Measurements from ENCODE around the gene TNP1.

Gene TNP1

GRCh38 chr2:216860426-216861137 lies 718 bp upstream of the TNP1 start:
- Histone ChIP-seq H3K27me3 (no peaks in the 10 kb centered on the region), H3K9me3 (no peaks in the 10 kb centered on the region), H3K4me3 (ENCODE audit: low read depth in 1 of 2, low read length in 1 of 2) (no peak overlapping the region), H3K27ac (no peak overlapping the region), H3K4me1 (ENCODE audit: control insufficient read depth in 1 of 2, insufficient read depth in 1 of 2, low read depth in 1 of 2, low read length in 1 of 2) (no peaks in the 10 kb centered on the region), H3K36me3 (no peaks in the 10 kb centered on the region)
- no peak for TF ChIP-seq CTCF (IDR thresholded peaks at IDR 0.05)

- TF ChIP-seq CTCF (IDR thresholded peaks at IDR 0.05): no peak
- H3K36me3 ChIP-seq: no peaks in the 10 kb centered on the region
Observed at GRCh38 chr2:216858312-216858711, 1.6 kb downstream of the TNP1 start.

GRCh38 chr2:216857131-216857550 lies 2.7 kb downstream of the TNP1 start:
- H3K27me3 ChIP-seq: no peaks in the 10 kb centered on the region
- H3K4me1 ChIP-seq (ENCODE audit: control insufficient read depth in 1 of 2, insufficient read depth in 1 of 2, low read depth in 1 of 2, low read length in 1 of 2): no peaks in the 10 kb centered on the region
- H3K9me3 ChIP-seq: no peaks in the 10 kb centered on the region
- no peaks in the 10 kb centered on the region for H3K36me3 ChIP-seq
- no peak overlapping the region for H3K27ac ChIP-seq
- no peak overlapping the region for H3K4me3 ChIP-seq (ENCODE audit: low read depth in 1 of 2, low read length in 1 of 2)
- TF ChIP-seq CTCF (IDR thresholded peaks at IDR 0.05): no peak

More at GRCh38 chr2:216858312-216858711, 1.6 kb downstream of the TNP1 start:
- Histone ChIP-seq H3K4me3 (ENCODE audit: low read depth in 1 of 2, low read length in 1 of 2) (no peak overlapping the region), H3K4me1 (ENCODE audit: control insufficient read depth in 1 of 2, insufficient read depth in 1 of 2, low read depth in 1 of 2, low read length in 1 of 2) (no peaks in the 10 kb centered on the region), H3K9me3 (no peaks in the 10 kb centered on the region), H3K27ac (no peak overlapping the region), H3K27me3 (no peaks in the 10 kb centered on the region)

GRCh38 chr2:216856406-216857065 lies 3.3 kb downstream of the TNP1 start:
- Histone ChIP-seq H3K9me3 (no peaks in the 10 kb centered on the region), H3K27me3 (no peaks in the 10 kb centered on the region), H3K36me3 (no peaks in the 10 kb centered on the region), H3K27ac (no peak overlapping the region), H3K4me3 (ENCODE audit: low read depth in 1 of 2, low read length in 1 of 2) (no peak overlapping the region), H3K4me1 (ENCODE audit: control insufficient read depth in 1 of 2, insufficient read depth in 1 of 2, low read depth in 1 of 2, low read length in 1 of 2) (no peaks in the 10 kb centered on the region)
- TF ChIP-seq CTCF (IDR thresholded peaks at IDR 0.05): no peak

- no peaks in the 10 kb centered on the region for H3K36me3 ChIP-seq
- no peak overlapping the region for H3K27ac ChIP-seq
- H3K4me1 ChIP-seq (ENCODE audit: control insufficient read depth in 1 of 2, insufficient read depth in 1 of 2, low read depth in 1 of 2, low read length in 1 of 2): no peaks in the 10 kb centered on the region
- H3K27me3 ChIP-seq: no peaks in the 10 kb centered on the region
- H3K4me3 ChIP-seq (ENCODE audit: low read depth in 1 of 2, low read length in 1 of 2): no peak overlapping the region
- no peak for TF ChIP-seq CTCF (IDR thresholded peaks at IDR 0.05)
- no peaks in the 10 kb centered on the region for H3K9me3 ChIP-seq
Observed at GRCh38 chr2:216855605-216856004, 4.3 kb downstream of the TNP1 start.

Data from neutrophil (primary cell).